ENCODE data around the gene SMAD2. TPM values are rescaled to one million over a fixed set of nuclear protein-coding genes. Genes with fewer than 3 reads are reported as not detected.

The SMAD2 gene
- total RNA-seq, 2 experiments from 2014 or later: 40.4 to 81.1 TPM

DNA sequence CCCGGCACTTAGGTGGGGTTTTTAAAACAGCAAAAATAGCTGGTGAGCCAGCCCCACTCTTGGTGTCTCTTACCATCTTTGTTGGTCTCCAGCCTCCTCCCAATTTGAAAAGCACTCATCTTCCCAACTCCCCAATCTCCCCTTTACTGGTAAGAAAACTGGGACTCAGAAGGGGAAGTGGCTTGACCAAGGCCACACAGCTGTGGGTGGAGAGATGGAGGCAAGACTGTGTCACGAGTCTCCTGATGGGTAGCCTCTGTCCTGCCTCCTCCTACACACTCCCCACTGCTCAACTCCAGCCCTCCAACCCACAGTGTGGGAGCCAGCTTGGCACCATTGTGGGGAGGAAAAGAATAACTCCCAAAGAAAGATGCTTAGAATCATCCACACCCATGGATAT is 140.4 kb downstream of the SMAD2 start:
- no peaks in the 10 kb centered on the region for H3K36me3 ChIP-seq (ENCODE audit: insufficient read depth, low read length)
- DNase-seq (ENCODE audit: low spot score): no peak
- no peaks in the 10 kb centered on the region for H3K79me2 ChIP-seq (ENCODE audit: insufficient read depth, low read depth, low read length)
- ChIA-PET CTCF (ENCODE audit: unreplicated experiment) (no interaction called here), POLR2A (interaction anchor here (0.7 kb wide), 1 partner anchor 1431 kb away, joined by 3 read pairs; no protein-coding TSS in a partner anchor)
- H3K4me3 ChIP-seq (ENCODE audit: low read depth, low read length, poor library complexity, severe bottlenecking): no peak overlapping the region
- H3K9me2 ChIP-seq (ENCODE audit: insufficient read depth, low read length): no peaks in the 10 kb centered on the region
- no peaks in the 10 kb centered on the region for H3K4me1 ChIP-seq (ENCODE audit: insufficient read depth, low read length, poor library complexity, severe bottlenecking)
- intact Hi-C loops (cut with micrococcal nuclease; ENCODE audit: unreplicated experiment): no loop called here
- no peaks in the 10 kb centered on the region for H3K9me3 ChIP-seq (ENCODE audit: low read length)
- H3K27ac ChIP-seq (ENCODE audit: low read depth, low read length, poor library complexity, severe bottlenecking): no peak overlapping the region
- BruUV-seq (replicated peaks): no TSS peak
- no peak overlapping the region for H2AFZ ChIP-seq (ENCODE audit: low read length)
- TF ChIP-seq, protein P1, sequence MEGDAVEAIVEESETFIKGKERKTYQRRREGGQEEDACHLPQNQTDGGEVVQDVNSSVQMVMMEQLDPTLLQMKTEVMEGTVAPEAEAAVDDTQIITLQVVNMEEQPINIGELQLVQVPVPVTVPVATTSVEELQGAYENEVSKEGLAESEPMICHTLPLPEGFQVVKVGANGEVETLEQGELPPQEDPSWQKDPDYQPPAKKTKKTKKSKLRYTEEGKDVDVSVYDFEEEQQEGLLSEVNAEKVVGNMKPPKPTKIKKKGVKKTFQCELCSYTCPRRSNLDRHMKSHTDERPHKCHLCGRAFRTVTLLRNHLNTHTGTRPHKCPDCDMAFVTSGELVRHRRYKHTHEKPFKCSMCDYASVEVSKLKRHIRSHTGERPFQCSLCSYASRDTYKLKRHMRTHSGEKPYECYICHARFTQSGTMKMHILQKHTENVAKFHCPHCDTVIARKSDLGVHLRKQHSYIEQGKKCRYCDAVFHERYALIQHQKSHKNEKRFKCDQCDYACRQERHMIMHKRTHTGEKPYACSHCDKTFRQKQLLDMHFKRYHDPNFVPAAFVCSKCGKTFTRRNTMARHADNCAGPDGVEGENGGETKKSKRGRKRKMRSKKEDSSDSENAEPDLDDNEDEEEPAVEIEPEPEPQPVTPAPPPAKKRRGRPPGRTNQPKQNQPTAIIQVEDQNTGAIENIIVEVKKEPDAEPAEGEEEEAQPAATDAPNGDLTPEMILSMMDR (conservative IDR thresholded peaks at IDR 0.05; ENCODE audit: low read length): no peak
- no peak for TF ChIP-seq EZH2phosphoT487 (IDR thresholded peaks at IDR 0.05; ENCODE audit: borderline replicate concordance, low read depth, low read length)
- H4K20me1 ChIP-seq (ENCODE audit: insufficient read depth, low read length): no peaks in the 10 kb centered on the region
- H3K4me2 ChIP-seq (ENCODE audit: low read length): no peak overlapping the region

DNA sequence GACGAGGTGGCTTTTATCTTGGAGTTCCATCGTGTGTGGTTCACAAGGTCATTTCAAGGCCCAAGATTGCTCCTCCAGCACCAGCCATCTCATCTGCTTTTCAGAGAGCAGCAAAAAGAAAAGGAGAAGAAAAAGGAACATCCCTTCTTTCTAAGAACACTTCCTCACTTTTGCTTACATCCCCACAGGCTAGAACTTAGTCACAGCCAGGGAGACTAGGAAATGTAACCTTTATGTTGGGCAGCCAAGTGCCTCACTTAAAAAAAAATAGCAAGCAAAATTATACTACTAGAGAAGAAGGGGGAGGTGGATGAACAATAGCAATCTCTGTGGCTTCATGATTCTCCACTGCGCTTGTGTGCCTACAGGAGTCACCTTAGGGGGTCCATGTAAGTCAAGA is 141.8 kb downstream of the SMAD2 start:
- no peaks in the 10 kb centered on the region for H3K9me3 ChIP-seq (ENCODE audit: low read length)
- no peak overlapping the region for H3K27ac ChIP-seq (ENCODE audit: low read depth, low read length, poor library complexity, severe bottlenecking)
- DNase-seq (ENCODE audit: low spot score): no peak
- POLR2A ChIA-PET: no interaction called here
- H3K9me2 ChIP-seq (ENCODE audit: insufficient read depth, low read length): no peaks in the 10 kb centered on the region
- H3K4me1 ChIP-seq (ENCODE audit: insufficient read depth, low read length, poor library complexity, severe bottlenecking): no peaks in the 10 kb centered on the region
- H4K20me1 ChIP-seq (ENCODE audit: insufficient read depth, low read length): no peaks in the 10 kb centered on the region
- no peak overlapping the region for H3K4me3 ChIP-seq (ENCODE audit: low read depth, low read length, poor library complexity, severe bottlenecking)
- H3K4me2 ChIP-seq (ENCODE audit: low read length): no peak overlapping the region
- CTCF ChIA-PET (ENCODE audit: unreplicated experiment): no interaction called here
- H3K79me2 ChIP-seq (ENCODE audit: insufficient read depth, low read depth, low read length): no peaks in the 10 kb centered on the region
- TF ChIP-seq EZH2phosphoT487 (IDR thresholded peaks at IDR 0.05; ENCODE audit: borderline replicate concordance, low read depth, low read length): no peak
- TF ChIP-seq, protein P1 (conservative IDR thresholded peaks at IDR 0.05; ENCODE audit: low read length): no peak
- intact Hi-C loops (cut with micrococcal nuclease; ENCODE audit: unreplicated experiment): no loop called here
- H2AFZ ChIP-seq (ENCODE audit: low read length): no peak overlapping the region
- no peaks in the 10 kb centered on the region for H3K36me3 ChIP-seq (ENCODE audit: insufficient read depth, low read length)
- no TSS peak for BruUV-seq (replicated peaks)

DNA sequence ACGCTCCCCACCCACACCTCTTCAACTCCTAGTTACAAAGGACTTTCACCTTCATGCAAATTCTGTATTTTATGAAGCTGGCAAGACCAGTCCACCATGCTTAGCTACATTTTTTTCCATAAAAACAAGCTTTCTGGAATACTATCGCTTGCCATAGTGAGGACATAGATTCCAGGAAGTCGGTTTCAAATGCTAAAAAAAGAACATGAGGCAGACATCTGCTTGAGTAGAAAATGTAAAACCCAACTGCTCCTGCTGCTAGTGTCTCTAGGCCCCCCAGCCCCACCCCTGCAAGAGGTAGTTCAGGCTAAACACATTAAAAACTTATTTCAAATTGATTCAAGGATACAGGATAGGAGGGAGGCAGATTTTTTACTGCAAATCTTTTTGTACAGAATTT is 148.9 kb downstream of the SMAD2 start:
- ChIA-PET CTCF (ENCODE audit: unreplicated experiment) (no interaction called here), POLR2A (no interaction called here)
- TF ChIP-seq, protein P1 (conservative IDR thresholded peaks at IDR 0.05; ENCODE audit: low read length): no peak
- TF ChIP-seq EZH2phosphoT487 (IDR thresholded peaks at IDR 0.05; ENCODE audit: borderline replicate concordance, low read depth, low read length): no peak
- Histone ChIP-seq H3K4me2 (ENCODE audit: low read length) (no peak overlapping the region), H4K20me1 (ENCODE audit: insufficient read depth, low read length) (no peaks in the 10 kb centered on the region), H3K27ac (ENCODE audit: low read depth, low read length, poor library complexity, severe bottlenecking) (no peak overlapping the region), H3K4me1 (ENCODE audit: insufficient read depth, low read length, poor library complexity, severe bottlenecking) (no peaks in the 10 kb centered on the region), H2AFZ (ENCODE audit: low read length) (no peak overlapping the region), H3K79me2 (ENCODE audit: insufficient read depth, low read depth, low read length) (no peaks in the 10 kb centered on the region), H3K9me2 (ENCODE audit: insufficient read depth, low read length) (no peaks in the 10 kb centered on the region), H3K9me3 (ENCODE audit: low read length) (no peaks in the 10 kb centered on the region), H3K4me3 (ENCODE audit: low read depth, low read length, poor library complexity, severe bottlenecking) (no peak overlapping the region), H3K36me3 (ENCODE audit: insufficient read depth, low read length) (no peaks in the 10 kb centered on the region)
- intact Hi-C loops (cut with micrococcal nuclease; ENCODE audit: unreplicated experiment): no loop called here
- no peak for DNase-seq (ENCODE audit: low spot score)
- no TSS peak for BruUV-seq (replicated peaks)
